Measurements from ENCODE around the gene SPANXA1.
"Not testable (repeated sequence)": the region's sequence is repeated elsewhere in the genome, so short reads cannot be mapped to it uniquely, and the experiment has no call there.

The SPANXA1 gene

GRCh38 chrX:141584638-141585037 lies at the start of gene SPANXA1:
SPANXA1 (minus strand) TSS chrX:141584738; CDS start chrX:141584678, 60 bp downstream.
- DNase-seq = not testable (repeated sequence)

GRCh38 chrX:141632124-141632523 lies 47.6 kb upstream of the SPANXA1 start:
- no peak for DNase-seq

GRCh38 chrX:141619336-141619735 lies 34.8 kb upstream of the SPANXA1 start:
- DNase-seq = no peak

GRCh38 chrX:141609111-141609510 lies 24.6 kb upstream of the SPANXA1 start:
- no peak for DNase-seq

- DNase-seq = not testable (repeated sequence)
Measured at GRCh38 chrX:141589408-141589807, 4.9 kb upstream of the SPANXA1 start, which contains the start of gene SPANXA2. SPANXA2 (plus strand) TSS chrX:141589708; CDS start chrX:141589768, 60 bp downstream.

- DNase-seq = not testable (repeated sequence)
Measured at GRCh38 chrX:141542551-141542950, 42.0 kb downstream of the SPANXA1 start.
